NCI-H460 (cell line): ENCODE data around the gene TSHZ2. TPM values are rescaled to one million over a fixed set of nuclear protein-coding genes. Genes with fewer than 3 reads are reported as not detected.
"Not testable (repeated sequence)": the region's sequence is repeated elsewhere in the genome, so short reads cannot be mapped to it uniquely, and the experiment has no call there.

Source experiments
- DNase-seq: peaks from one replicate; pipeline ENCODE4 v3.0.0-alpha.2; 2016; ENCODE audit warnings: low read depth; ENCODE audit errors: extremely low read depth
- total RNA-seq: library from RNA; depleted of rRNA; stranded (reverse); fragments of >200 nt; shearing (Covaris generic); gene quantifications from 2 replicates; pipeline ENCODE4 v1.2.3, GENCODE V29; 2014

Gene TSHZ2
- total RNA-seq, 1 experiment from 2014 or later = not detected

DNA sequence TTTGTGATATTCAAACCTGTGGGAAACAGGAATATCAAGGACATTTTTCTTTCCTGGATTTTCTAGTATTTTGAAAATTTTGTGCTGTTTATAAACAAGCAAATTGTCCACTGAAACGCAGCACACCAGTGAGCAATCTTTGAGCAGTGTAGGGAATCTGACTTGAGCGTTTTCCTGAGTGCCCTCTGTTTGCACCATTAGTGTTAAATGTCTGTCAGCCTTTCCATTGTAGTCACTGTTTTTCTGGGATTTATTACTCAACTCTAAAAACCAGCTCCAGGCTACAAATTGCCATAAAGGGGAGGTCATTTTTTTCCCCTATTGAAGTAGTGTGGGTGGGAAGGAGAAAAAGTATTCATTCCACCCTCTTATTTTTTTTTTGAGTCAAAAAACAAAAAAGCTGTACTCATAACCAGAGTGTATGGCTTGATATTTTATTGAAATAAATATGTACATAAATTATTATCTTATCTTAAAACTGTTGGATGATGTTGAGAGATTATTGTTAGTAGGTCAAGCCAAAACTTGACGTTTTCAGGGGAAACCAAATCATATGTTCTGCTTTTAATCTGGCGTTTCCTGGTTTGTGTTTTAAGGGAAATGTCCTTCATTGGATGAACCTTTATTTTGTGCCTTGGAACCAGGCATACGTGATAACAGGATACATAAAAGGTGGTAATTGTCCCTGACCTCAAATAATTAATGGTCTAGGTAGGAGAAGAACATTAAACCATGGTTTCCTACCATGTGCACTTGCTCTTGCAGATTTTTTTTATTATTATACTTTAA, 51.8 kb downstream of the TSHZ2 start:
- DNase-seq = no peak

DNA sequence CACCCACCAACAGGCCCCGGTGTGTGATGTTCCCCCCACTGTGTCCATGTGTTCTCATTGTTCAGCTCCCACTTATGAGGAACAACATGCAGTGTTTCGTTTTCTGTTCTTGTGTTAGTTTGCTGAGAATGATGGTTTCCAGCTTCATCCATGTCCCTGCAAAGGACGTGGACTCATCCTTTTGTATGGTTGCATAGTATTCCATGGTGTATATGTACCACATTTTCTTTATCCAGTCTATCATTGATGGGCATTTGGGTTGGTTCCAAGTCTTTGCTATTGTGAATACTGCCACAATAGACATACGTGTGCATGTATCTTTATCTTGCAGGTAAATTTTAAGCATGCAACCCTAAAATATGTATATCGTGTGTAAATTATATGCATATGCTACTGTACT, 52.5 kb downstream of the TSHZ2 start:
- DNase-seq = not testable (repeated sequence)

DNA sequence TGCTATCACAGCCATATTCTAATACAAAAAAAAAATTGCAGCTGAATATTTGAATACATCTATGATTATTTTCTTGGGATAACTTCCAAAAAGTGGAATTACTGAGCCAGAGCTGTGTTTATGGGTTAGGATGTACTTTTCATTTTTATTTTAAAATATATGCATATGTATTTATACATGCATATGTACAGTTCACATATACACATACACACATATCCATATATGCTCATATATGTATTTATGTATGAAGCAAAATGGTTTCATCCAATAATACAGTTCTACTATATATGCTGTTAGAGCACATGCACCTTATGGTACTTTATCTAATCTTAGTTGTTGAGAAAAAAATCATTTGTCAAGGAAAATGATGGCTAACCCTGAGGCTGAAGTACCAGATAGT, 54.9 kb downstream of the TSHZ2 start:
- no peak for DNase-seq

DNA sequence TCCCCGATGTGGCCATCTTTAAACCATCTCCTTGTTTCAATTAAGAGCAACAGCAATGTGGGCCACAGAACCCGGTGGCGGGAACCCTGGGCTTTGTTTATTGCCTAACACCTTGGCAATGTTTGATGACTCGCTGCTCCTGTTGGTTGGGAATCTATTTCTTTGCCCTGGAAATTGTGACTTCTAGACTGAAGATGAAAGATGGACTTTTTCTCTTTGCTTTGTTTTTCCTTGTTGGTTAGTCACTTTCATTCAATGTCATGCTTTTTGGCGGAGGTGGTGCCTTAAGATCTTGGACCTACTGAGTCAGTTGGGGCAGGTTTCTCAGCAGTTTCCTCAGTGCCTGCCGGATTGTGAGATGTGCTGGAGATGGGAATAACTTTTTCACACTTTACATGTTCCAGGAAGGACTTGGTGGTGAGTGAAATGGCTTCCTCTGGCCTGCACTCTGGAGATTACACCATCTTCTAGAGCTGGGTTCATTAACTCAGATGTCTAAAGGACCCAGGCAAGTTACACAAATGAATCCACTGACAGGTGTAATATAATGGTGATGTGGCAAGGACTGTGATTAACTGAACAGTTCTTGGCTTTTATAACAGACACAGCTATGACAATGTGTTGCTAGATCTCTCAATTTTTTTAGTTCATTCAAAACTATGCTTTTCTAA, 56.3 kb downstream of the TSHZ2 start:
- DNase-seq = no peak

DNA sequence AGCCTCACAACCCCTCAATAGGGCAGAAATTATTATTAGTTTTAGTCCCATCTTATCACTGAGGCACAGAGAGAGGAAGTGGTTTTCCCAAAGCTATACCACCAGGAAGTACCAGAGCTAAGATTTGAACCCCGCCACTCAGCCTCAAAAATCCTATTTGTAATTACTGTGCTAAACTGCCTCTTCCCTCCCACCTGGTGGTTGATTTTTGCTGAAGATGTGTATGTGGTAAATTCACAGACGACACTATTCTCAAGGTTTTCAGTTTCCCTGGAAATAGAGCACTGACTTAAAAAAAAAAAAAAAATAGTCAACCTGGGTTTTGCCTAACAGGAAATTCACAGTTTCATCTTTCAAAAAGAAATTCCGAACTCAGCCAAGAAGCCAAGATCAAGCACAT, 57.9 kb downstream of the TSHZ2 start:
- DNase-seq = no peak

DNA sequence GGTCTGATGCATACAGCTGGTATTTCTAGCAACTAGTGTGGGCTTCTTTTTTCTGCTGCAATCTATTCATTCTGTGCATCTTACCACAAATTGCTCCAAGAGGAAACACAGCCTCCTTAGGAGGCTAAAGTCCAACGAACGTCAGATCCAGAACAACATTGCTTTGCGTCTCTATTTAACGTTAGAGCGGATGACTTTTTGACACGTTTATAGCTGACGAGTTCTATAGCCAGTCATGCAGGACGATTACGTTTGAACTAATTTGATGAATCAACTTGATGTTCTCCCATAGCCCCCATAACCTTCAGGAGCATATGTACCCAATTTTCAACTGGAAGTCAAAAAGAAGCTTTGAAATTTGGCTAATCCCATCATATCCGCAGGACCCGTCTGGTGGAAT, 59.9 kb downstream of the TSHZ2 start:
- DNase-seq = no peak

DNA sequence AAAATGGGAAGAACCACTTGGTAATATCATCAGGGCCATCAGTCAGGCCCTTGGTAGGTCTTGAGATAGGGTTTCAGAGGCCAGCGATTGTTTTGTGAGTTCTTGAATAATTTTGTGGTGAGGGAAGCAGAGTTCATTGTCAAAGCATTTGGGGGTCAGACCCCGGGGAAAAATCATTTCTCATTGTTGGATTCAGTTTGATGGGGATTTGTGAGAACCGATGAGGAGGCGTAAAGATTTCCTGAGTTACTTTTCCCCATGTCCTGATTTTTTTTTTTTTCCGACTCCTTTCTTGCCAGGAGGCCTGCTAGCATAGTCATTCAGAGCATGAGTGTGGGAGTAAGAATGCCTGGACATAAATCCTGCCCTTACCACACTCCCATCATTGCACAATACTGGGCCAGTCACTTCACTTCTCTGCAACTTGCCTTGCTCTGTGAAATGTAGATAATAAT, 60.3 kb downstream of the TSHZ2 start:
- DNase-seq = no peak

DNA sequence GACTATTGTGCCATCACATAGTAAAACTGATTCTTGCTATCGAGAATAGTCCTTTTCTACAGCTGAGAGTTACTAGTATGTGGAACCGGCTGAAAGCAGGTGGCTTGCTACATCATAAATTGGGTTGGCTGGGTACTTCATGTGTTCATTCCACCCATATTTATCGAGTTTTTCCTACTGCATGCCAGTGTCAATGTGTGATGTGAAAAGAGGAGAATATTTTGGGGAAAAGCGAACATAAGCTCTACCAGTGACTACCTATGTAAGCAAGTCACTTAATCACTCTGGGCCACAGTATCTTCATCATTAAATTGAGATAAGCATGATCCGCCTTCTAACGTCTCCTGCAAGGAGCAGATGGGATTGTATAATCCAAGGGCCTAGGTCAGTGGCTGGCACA, 61.0 kb downstream of the TSHZ2 start:
- DNase-seq = no peak

DNA sequence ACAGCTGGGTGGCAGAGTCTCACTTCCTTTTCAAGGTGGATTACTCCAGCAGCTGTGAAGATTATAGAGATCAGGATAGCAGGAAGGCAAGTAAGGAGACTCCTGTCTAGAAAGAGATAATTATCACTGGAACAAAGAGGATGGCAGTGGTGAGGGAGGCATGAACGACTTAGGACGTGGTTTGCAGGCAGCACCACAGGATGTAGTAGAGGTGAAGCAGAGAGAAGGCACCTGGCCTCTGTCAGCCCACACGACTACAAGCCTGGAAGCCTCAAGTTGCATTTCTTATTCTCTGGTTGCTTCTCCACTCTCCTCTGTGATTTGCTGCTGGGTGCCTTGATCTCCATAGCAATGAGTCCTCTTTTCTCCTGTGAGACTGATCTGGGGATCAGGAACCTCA, 62.7 kb downstream of the TSHZ2 start:
- no peak for DNase-seq

DNA sequence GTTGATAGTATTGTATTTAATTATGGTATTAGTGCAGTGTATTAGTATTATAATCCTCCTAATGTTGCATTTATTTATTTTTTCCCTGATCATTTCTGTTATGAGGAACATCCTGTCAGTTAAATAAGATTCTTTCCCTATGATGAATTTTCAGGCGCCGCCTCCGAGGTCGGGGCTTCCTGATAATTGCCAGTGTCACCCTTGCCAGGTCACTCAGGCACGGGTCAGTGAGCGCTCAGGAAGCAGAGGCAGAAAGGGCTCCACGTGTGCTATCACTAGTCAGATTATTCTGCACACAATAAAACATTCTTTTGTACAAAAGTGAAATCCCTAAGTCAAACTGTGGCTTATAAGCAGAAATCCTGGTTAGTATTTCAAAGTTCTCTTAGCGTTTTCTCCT, 64.8 kb downstream of the TSHZ2 start:
- no peak for DNase-seq

DNA sequence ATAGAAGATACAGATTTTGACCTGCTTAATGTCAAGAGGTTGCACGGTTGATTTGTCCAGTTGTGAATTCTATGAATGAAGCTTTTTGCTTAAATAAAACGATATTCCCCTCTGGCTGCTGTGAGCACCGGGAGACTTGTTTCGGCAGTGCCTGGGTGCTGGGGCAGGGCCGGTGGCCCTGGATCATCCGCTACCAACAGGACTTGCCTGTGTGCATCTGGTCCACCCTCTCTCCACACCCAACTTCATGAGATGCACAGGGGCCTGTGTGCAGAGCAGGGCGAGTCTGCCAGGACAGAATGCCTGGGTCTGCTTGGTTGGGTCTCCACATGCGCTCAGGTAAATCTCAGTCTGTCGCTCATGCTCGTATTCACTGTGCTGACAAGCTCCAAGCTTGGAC, 65.5 kb downstream of the TSHZ2 start:
- DNase-seq = no peak

DNA sequence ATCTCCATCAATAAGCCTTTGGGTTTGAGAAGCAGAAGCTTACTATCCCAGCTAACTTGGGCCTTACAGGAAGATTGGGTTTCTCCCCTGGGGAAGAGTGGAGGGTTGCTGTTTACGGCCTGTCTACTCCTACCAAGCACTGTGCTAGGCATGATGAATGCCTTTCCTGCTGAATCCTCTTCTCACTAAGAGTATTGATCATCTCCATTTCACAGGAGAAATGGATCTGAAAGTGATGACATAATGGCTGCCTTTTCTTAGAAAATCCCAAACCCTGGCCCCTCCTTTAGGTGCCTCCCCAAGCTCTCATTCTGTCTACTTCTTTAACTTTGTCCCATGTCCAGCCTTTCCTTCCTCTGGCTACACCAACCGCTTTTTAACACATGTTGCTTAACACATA, 66.1 kb downstream of the TSHZ2 start:
- DNase-seq = no peak

DNA sequence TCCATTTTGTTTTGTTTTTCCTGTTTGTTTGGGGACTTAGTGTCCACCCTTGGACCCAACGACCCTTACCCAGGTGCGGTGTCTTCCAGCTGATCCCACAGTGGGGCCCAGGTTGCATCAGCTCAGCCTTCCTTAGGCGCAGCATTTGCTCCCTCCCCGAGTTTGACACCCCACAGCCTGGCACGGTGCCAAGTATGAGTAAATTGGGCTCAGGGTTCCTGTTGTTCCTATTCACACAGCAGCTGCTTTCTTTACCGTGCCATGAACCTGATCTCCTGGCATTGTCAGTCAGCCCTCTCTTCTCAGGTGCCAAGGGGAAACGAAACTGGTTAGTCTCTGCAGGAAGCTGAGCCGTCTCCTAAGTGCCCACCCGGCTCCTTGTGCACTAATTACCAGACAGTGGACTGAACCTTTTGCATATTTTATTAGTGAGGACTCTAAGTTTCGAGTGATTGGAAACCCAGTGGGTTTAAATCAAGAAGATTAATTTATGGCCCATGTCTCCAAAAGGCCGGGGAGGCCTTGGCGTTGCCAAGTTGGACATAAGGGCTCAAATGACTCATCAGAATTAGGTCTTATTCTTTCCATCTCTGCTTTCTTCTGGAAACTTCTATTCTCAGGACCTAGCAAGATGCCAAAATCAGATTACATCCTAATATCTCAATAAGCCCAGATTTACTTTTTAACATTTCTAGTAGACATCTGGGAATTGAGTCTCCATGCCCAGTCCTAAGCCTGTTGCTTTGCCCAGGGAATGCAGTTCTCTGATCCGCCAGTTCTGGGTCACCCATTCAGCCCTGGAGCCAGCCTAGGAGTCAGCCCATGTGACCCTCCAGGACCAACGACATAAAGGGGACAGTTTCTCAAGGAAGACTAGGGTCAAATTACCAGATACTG, 68.8 kb downstream of the TSHZ2 start:
- no peak for DNase-seq

DNA sequence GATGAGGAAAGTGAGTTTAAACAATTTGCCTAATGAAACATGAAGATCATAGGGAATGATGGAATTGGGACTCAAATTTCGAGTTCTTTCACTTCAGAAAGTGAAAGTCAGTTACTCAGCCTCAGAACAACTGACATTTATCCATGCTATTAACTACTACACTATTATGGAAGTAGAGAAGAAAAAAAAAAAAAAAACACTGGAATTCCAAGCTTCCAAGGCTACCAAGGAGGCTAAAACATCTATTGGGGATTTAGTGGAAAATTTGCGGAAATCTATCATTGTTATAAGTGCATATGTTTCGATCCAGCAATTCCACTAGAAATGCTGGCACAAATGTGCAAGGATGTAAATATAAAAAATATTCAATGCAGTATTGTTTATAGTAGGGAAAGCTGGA, 70.4 kb downstream of the TSHZ2 start:
- no peak for DNase-seq

DNA sequence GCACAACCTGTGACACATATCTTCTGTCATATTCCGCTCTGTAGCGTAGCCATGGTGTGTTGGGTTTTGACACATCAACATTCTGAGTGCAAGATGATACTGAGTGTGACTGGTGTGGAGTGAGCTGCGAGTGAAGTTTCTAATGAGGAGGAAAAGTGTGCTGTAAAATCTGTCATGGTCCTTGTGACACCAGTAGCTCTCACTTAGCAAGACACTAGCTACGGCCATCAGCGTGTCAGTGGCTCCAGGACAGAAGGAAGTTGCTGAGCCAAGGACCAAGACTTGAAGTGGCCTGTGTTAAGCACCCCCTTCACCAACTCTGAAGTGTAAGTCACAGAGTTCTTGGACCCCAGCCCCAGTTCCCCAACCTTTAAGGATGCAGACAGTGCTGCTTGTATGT, 72.1 kb downstream of the TSHZ2 start:
- no peak for DNase-seq

DNA sequence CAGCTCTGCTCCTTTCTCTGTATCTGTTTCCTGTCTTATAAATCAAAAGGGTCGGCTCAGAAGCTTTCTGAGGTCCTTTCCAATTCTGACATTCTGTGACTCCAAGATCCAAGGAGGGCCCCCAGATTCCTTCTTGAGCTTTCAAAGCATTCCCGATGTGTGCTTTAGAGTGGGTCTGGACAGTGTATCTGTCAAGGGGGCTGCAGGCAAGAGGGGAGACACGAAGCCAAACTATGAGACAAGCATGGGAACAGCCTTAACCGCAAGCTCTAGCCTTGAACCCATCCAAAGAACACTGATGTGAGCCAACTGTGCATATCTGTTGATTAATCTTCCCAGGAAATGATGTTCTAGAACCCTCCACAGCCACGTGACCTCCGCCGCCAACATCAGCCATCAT, 73.8 kb downstream of the TSHZ2 start:
- DNase-seq = no peak

DNA sequence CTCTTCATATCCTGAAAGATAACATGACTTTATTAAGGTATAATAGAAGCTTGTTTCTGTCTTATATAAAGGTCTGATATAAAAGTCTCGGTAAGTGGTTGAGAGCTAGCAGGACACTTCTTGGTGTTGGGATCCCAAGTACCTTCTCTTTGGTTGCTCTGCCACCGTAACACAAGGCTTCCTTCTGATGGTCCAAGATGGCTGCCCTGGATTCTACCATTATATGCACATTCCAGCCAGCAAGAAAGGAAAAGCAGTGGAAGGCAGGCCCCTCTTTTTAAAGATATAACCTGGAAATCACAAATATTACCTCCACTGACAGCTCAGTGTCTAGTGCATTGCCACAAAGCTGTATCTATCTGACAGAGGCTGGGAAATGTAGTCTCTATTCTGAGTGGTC, 75.0 kb downstream of the TSHZ2 start:
- no peak for DNase-seq

DNA sequence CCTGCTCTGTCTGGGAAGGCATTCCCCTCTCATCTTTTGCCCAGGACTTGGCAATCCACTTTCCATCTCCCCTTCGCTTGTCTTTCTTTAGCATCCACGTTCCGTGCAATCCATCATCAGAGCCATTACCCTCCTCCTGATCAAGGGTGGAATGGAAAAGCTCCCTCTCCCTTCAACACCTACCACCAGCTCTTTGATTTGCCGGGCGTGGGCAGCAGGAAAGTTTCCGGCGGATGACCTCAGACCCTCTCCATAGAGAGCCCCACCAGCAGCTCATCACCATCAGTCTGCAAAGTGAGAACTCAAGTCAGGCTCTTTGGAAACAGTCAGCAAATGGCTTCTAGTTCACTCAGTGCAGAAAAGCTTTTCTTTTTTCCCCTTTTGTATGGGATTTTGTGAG, 76.2 kb downstream of the TSHZ2 start:
- no peak for DNase-seq

DNA sequence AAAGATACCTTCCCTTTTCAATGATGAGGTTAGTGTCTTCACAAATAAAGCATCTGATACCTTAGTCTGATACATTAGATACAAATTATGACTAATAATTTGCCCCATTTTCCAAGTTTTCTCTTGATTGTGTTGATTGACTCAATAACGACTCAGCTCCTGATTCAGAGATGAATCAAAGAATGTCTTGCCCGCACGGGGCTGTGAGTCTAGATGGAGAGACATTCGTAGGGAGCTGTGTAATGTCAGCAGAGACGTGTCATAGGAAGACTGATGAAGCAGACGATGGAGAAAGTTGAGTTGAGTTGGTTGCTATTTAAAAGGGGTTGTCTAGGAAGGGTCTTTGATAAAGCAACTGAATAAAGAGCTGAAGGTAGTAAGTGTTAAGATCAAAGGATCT, 78.2 kb downstream of the TSHZ2 start:
- no peak for DNase-seq

DNA sequence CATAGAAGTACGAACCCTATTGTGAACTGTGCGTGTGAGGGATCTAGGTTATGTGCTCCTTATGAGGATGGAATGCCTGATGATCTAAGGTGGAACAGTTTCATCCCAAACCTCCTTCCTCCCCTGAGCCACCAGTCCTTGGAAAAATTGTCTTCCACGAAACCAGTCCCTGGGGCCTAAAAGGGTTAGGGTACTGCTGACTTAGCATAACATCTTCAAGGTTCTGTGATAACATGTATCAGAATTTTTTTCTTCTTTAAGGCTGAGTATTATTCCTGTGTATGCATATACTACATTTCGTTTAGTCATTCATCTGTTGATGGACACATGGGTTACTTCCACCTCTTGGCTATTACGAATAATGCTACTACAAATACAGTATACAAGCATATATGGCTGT, 80.2 kb downstream of the TSHZ2 start:
- DNase-seq = no peak

DNA sequence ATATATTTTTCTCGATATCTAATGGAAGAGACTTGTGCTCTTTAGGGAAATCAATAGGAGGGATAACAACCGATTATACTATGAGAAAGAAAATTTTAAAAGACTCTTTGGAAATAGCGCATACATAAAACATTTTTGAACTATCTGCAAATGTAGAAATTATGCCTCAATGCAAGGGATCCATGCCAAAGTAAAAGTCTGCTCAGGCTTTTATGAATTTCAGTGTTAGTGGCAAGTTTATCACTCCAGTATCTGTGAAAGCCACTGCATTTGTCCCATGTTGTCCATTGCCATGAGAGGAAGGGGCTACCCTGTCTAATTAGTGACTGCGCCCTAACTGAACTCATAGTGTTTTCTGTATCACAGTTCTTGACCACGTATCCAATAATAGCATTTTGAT, 81.4 kb downstream of the TSHZ2 start:
- no peak for DNase-seq
